ENCODE data around the gene ANKLE2.

- TF ChIP-seq, protein P1, sequence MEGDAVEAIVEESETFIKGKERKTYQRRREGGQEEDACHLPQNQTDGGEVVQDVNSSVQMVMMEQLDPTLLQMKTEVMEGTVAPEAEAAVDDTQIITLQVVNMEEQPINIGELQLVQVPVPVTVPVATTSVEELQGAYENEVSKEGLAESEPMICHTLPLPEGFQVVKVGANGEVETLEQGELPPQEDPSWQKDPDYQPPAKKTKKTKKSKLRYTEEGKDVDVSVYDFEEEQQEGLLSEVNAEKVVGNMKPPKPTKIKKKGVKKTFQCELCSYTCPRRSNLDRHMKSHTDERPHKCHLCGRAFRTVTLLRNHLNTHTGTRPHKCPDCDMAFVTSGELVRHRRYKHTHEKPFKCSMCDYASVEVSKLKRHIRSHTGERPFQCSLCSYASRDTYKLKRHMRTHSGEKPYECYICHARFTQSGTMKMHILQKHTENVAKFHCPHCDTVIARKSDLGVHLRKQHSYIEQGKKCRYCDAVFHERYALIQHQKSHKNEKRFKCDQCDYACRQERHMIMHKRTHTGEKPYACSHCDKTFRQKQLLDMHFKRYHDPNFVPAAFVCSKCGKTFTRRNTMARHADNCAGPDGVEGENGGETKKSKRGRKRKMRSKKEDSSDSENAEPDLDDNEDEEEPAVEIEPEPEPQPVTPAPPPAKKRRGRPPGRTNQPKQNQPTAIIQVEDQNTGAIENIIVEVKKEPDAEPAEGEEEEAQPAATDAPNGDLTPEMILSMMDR (IDR thresholded peaks at IDR 0.05): no peak
- TF ChIP-seq EZH2 (IDR thresholded peaks at IDR 0.05) (no peak), EZH2phosphoT487 (IDR thresholded peaks at IDR 0.05) (no peak)
Observed at GRCh38 chr12:132740652-132741051, 21.0 kb downstream of the ANKLE2 start.
